DND-41 (cell line): ENCODE measurements around the gene SCUBE2.

Source experiments
- ATAC-seq: fragments of 200-7000 bp; cut with Tn5 transposase; 3 replicates; pipeline ENCODE4 v1.9.1; 2021; ENCODE audit warnings: low read depth; ENCODE audit not compliant: insufficient read depth
- DNase-seq: peaks from one replicate; pipeline ENCODE4 v3.0.0-alpha.2; 2020
- H2AFZ ChIP-seq: 2 replicates; pipeline ENCODE4 v1.6.0; 2012; ENCODE audit warnings: low read depth, low read length
- H3K27ac ChIP-seq: 2 replicates; pipeline ENCODE4 v1.5.1; 2012; ENCODE audit warnings: low read length, inconsistent platforms
- H3K27me3 ChIP-seq: fragments of 200-600 bp; sonication (generic); 2 replicates; pipeline ENCODE4 v1.6.0; 2012; ENCODE audit warnings: low read length, mild to moderate bottlenecking, inconsistent platforms; ENCODE audit not compliant: insufficient read depth, poor library complexity
- H3K36me3 ChIP-seq: 2 replicates; pipeline ENCODE4 v1.5.1; 2012; ENCODE audit warnings: low read length, inconsistent platforms; ENCODE audit not compliant: insufficient read depth
- H3K4me1 ChIP-seq: 2 replicates; pipeline ENCODE4 v1.5.1; 2012; ENCODE audit warnings: mild to moderate bottlenecking, low read length; ENCODE audit not compliant: insufficient read depth
- H3K4me2 ChIP-seq: 2 replicates; pipeline ENCODE4 v1.6.0; 2012; ENCODE audit warnings: mild to moderate bottlenecking, moderate library complexity, low read length, inconsistent platforms; ENCODE audit not compliant: insufficient read depth
- H3K4me3 ChIP-seq, 2 experiments: fragments of 200-600 bp in 1 of 2; shearing (Covaris generic) in 1 of 2; 2 replicates each; pipeline ENCODE4 v1.5.1; 2012 to 2016; ENCODE audit warnings: inconsistent platforms in 2 of 2, low read length in 2 of 2, mild to moderate bottlenecking in 2 of 2, low read depth in 1 of 2, moderate library complexity in 1 of 2
- H3K79me2 ChIP-seq: 2 replicates; pipeline ENCODE4 v1.6.0; 2012; ENCODE audit warnings: low read length, inconsistent platforms; ENCODE audit not compliant: insufficient read depth
- H3K9ac ChIP-seq: 2 replicates; pipeline ENCODE4 v1.6.0; 2012; ENCODE audit warnings: low read depth, mild to moderate bottlenecking, inconsistent platforms, low read length, moderate library complexity
- H3K9me3 ChIP-seq: 2 replicates; pipeline ENCODE4 v1.5.1; 2012; ENCODE audit warnings: low read length, moderate library complexity, mild to moderate bottlenecking, inconsistent platforms; ENCODE audit not compliant: insufficient read depth, severe bottlenecking
- H4K20me1 ChIP-seq: 2 replicates; pipeline ENCODE4 v1.6.0; 2012; ENCODE audit warnings: low read length; ENCODE audit not compliant: insufficient read depth
- CTCF ChIP-seq: IDR thresholded peaks from 2 replicates; pipeline ENCODE4 v1.5.1; 2012; ENCODE audit warnings: borderline replicate concordance, low read length, moderate library complexity, mild to moderate bottlenecking; ENCODE audit not compliant: poor library complexity, severe bottlenecking; ENCODE audit errors: extremely low read depth
- EZH2 ChIP-seq: IDR thresholded peaks from 3 replicates; pipeline ENCODE4 v1.6.1; 2012; ENCODE audit warnings: borderline replicate concordance, low read depth, mild to moderate bottlenecking, moderate library complexity, low read length, inconsistent platforms; ENCODE audit not compliant: severe bottlenecking

Gene SCUBE2

GRCh38 chr11:9112075-9112474 lies 20.7 kb upstream of the SCUBE2 start:
- no peak for TF ChIP-seq CTCF
- no peak for TF ChIP-seq EZH2
- DNase-seq, result no peak
- H3K4me3 ChIP-seq, result no peak overlapping the region
- no peak for ATAC-seq
- H3K9me3 ChIP-seq, result peaks cover 9% of the 10 kb centered on the region
- no peak overlapping the region for H3K4me2 ChIP-seq
- no peaks in the 10 kb centered on the region for H3K4me1 ChIP-seq
- H3K36me3 ChIP-seq, result no peaks in the 10 kb centered on the region
- no peaks in the 10 kb centered on the region for H4K20me1 ChIP-seq
- H2AFZ ChIP-seq, result no peak overlapping the region
- H3K79me2 ChIP-seq, result no peaks in the 10 kb centered on the region
- no peak overlapping the region for H3K9ac ChIP-seq
- H3K27me3 ChIP-seq, result no peaks in the 10 kb centered on the region
- H3K27ac ChIP-seq, result no peak overlapping the region

- Histone ChIP-seq H4K20me1 (no peaks in the 10 kb centered on the region), H3K9me3 (peaks cover 9% of the 10 kb centered on the region), H3K27ac (no peak overlapping the region), H3K4me3 (no peak overlapping the region), H3K4me1 (no peaks in the 10 kb centered on the region), H3K79me2 (no peaks in the 10 kb centered on the region), H3K9ac (no peak overlapping the region), H3K4me2 (no peak overlapping the region), H3K27me3 (peaks cover 5% of the 10 kb centered on the region), H3K36me3 (no peaks in the 10 kb centered on the region), H2AFZ (no peak overlapping the region)
- TF ChIP-seq EZH2 (no peak), CTCF (no peak)
- ATAC-seq (no peak), DNase-seq (no peak)
These were observed 18.7 kb upstream of the SCUBE2 start for GRCh38 chr11:9109858-9110731.

GRCh38 chr11:9104580-9104979 lies 13.2 kb upstream of the SCUBE2 start:
- ATAC-seq, result no peak
- no peaks in the 10 kb centered on the region for H3K9me3 ChIP-seq
- H3K4me3 ChIP-seq, result no peak overlapping the region
- peaks cover 12% of the 10 kb centered on the region for H3K27me3 ChIP-seq
- no peak for DNase-seq
- no peak for TF ChIP-seq CTCF
- no peak for TF ChIP-seq EZH2
- no peaks in the 10 kb centered on the region for H3K79me2 ChIP-seq
- no peak overlapping the region for H3K4me2 ChIP-seq
- H4K20me1 ChIP-seq, result no peaks in the 10 kb centered on the region
- no peak overlapping the region for H3K9ac ChIP-seq
- H3K36me3 ChIP-seq, result no peaks in the 10 kb centered on the region
- no peak overlapping the region for H3K27ac ChIP-seq
- no peak overlapping the region for H2AFZ ChIP-seq
- no peaks in the 10 kb centered on the region for H3K4me1 ChIP-seq
